Measurements from ENCODE around the gene INPP5A. TPM values are rescaled to one million over a fixed set of nuclear protein-coding genes. Genes with fewer than 3 reads are reported as not detected.
A peak's percentile ranks its signal among the peaks of the same experiment; 100 is the strongest.

The INPP5A gene
- total RNA-seq, 1 donor from 2014 or later, result 35.4 TPM

DNA sequence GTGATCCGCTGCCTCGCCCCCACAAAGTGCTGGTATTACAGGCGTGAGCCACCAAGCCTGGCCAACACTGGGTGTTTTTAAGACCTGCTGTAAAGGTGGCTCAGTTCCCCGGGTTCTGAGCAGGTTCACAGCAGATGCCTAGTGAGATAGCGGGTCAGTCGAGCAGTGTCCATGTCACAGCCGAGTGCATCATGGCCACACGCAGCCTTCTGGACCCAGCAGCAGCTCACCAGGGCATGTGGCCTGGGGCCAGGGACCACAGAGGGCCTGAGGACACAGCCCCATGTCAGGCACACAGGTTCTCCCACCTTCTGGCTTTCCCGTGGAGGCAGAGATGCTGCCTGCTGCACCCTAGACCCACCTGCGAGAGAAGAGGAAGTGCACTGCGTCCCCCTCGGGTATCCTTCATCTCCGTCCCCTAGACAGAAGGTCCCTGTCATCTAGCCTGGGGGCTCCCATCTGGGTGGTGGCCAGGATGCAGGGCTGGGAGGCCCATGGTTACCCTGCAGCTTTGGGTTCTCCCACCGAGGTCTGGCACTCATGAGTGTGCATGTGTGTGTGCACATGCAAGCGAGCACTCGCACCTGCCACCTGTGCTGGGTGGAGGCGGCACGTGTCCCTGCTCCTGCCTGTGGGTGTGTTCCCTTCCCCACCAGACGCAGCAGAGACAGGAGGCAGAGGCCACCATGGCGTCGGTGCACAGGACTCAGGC, 149.8 kb downstream of the INPP5A start:
- H3K36me3 Mint-ChIP-seq (ENCODE audit: low read depth), result peaks cover 16% of the 10 kb centered on the region
- H3K4me3 Mint-ChIP-seq, result no peak overlapping the region
- H3K27me3 Mint-ChIP-seq (ENCODE audit: low read depth), result peaks cover 9% of the 10 kb centered on the region
- peak overlapping the region; percentile 19 for H3K27ac Mint-ChIP-seq (ENCODE audit: unreplicated experiment)
- no peak for DNase-seq (ENCODE audit: low read depth, low spot score)
- TF ChIP-seq CTCF (conservative IDR thresholded peaks at IDR 0.05), result no peak
- H3K4me1 Mint-ChIP-seq, result peaks cover 9% of the 10 kb centered on the region
- H3K9me3 Mint-ChIP-seq, result peaks cover 2% of the 10 kb centered on the region

DNA sequence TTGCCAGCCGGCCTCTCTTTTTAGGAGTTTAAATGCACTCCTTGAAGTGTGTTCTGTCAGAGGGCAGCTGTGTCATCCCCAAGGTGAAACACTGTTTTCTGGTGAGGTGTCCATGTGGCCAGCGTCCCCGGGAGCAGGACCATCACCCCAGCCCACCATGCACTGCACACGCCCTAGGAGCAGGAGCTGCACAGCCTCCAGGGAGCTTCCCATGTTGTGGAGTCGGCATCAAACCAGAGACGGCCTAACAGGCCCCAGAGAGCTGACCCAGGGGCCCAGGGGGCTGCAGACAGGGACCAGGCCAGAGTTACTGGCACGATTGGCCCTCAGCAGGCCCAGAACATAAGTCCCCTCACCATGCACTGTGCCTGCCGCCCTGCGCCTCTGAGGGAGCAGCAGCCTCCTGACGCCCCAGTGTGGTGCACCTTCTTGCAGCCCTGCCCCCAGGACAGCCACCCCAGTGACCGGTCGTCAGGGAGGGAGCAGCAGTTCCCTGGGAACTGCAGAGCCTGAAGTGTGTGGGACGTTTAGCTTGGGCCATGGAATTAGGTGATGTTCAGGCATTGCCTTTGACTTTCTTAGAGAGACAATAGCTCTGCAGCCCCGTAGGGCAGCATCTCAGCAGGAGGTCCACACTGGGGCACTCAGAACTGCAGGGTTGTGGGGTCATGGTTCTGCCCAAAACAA, 150.4 kb downstream of the INPP5A start:
- no peak for TF ChIP-seq CTCF (conservative IDR thresholded peaks at IDR 0.05)
- H3K4me1 Mint-ChIP-seq, result peaks cover 9% of the 10 kb centered on the region
- peaks cover 18% of the 10 kb centered on the region for H3K36me3 Mint-ChIP-seq (ENCODE audit: low read depth)
- H3K4me3 Mint-ChIP-seq, result no peak overlapping the region
- H3K9me3 Mint-ChIP-seq, result peaks cover 2% of the 10 kb centered on the region
- H3K27me3 Mint-ChIP-seq (ENCODE audit: low read depth), result peaks cover 9% of the 10 kb centered on the region
- H3K27ac Mint-ChIP-seq (ENCODE audit: unreplicated experiment), result no peak overlapping the region
- DNase-seq (ENCODE audit: low read depth, low spot score), result no peak

- H3K36me3 Mint-ChIP-seq (ENCODE audit: low read depth), result peaks cover 20% of the 10 kb centered on the region
- H3K27me3 Mint-ChIP-seq (ENCODE audit: low read depth), result peaks cover 11% of the 10 kb centered on the region
- H3K9me3 Mint-ChIP-seq, result peaks cover 4% of the 10 kb centered on the region
- no peak overlapping the region for H3K4me3 Mint-ChIP-seq
- H3K27ac Mint-ChIP-seq (ENCODE audit: unreplicated experiment), result peak overlapping the region; percentile 70
- H3K4me1 Mint-ChIP-seq, result peaks cover 9% of the 10 kb centered on the region
- TF ChIP-seq CTCF (conservative IDR thresholded peaks at IDR 0.05), result no peak
- DNase-seq (ENCODE audit: low read depth, low spot score), result no peak
Observed at GRCh38 chr10:132688580-132689420, 151.2 kb downstream of the INPP5A start.

DNA sequence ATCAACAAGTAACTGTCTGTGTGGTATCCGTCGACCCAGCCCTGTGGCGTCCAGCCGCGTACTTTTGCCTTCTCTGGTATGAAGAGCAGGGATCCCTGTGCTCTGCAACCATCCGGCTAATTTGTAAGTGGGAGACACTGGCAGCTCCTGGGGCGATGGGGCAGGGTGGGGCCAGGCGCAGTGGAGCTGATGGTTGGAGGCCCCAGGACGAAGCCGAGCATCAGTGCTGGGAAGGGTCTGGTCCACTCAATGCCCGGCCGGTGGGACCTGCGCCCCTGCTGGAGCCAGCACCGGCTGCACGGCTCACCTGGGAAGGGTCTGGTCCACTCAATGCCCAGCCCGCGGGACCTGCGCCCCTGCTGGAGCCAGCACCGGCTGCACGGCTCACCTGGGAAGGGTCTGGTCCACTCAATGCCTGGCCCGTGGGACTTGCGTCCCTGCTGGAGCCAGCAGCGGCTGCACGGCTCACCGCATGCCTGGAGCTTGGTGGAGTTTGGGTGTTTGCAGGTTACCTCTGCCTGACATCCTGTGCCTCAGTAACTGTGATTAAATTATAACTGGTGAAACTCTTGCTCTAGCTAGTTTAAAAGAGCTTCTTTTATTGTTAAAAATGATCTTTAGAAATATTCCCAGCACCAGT, 152.3 kb downstream of the INPP5A start:
- Mint-ChIP-seq H3K36me3 (ENCODE audit: low read depth) (peaks cover 23% of the 10 kb centered on the region), H3K4me1 (peaks cover 9% of the 10 kb centered on the region), H3K9me3 (peaks cover 13% of the 10 kb centered on the region), H3K27me3 (ENCODE audit: low read depth) (peaks cover 9% of the 10 kb centered on the region), H3K4me3 (no peak overlapping the region), H3K27ac (ENCODE audit: unreplicated experiment) (no peak overlapping the region)
- no peak for TF ChIP-seq CTCF (conservative IDR thresholded peaks at IDR 0.05)
- DNase-seq (ENCODE audit: low read depth, low spot score), result no peak

- H3K4me3 Mint-ChIP-seq, result no peak overlapping the region
- peaks cover 4% of the 10 kb centered on the region for H3K4me1 Mint-ChIP-seq
- H3K36me3 Mint-ChIP-seq (ENCODE audit: low read depth), result peaks cover 26% of the 10 kb centered on the region
- no peak overlapping the region for H3K27ac Mint-ChIP-seq (ENCODE audit: unreplicated experiment)
- peaks cover 19% of the 10 kb centered on the region for H3K9me3 Mint-ChIP-seq
- no peak for DNase-seq (ENCODE audit: low read depth, low spot score)
- peaks cover 14% of the 10 kb centered on the region for H3K27me3 Mint-ChIP-seq (ENCODE audit: low read depth)
- no peak for TF ChIP-seq CTCF (conservative IDR thresholded peaks at IDR 0.05)
Observed at GRCh38 chr10:132690401-132690800, 152.8 kb downstream of the INPP5A start.
